DOHH2 (cell line): ENCODE results near the gene CD74.

Source experiments
- CTCF ChIP-seq: fragments of 200-600 bp; sonication (generic); IDR thresholded peaks from one replicate; pipeline ENCODE4 v1.5.1; 2014; ENCODE audit warnings: antibody characterized with exemption, mild to moderate bottlenecking, low read depth, low read length; ENCODE audit not compliant: poor library complexity, severe bottlenecking
- EZH2phosphoT487 ChIP-seq: fragments of 200-600 bp; sonication (generic); IDR thresholded peaks from 2 replicates; pipeline ENCODE4 v1.6.1; 2017; ENCODE audit warnings: borderline replicate concordance, mild to moderate bottlenecking, antibody characterized with exemption, low read length, moderate library complexity, mixed read lengths

GRCh38 chr5:150396267-150396666, 16.4 kb downstream of the CD74 start:
- TF ChIP-seq CTCF (no peak), EZH2phosphoT487 (no peak)
